PC-3 (cell line): ENCODE data around the gene SPATA31D1. TPM values are rescaled to one million over a fixed set of nuclear protein-coding genes. Genes with fewer than 3 reads are reported as not detected.

Source experiments
- ATAC-seq: fragments of 200-7000 bp; cut with Tn5 transposase; 2 replicates; pipeline ENCODE4 v1.9.1; 2020; ENCODE audit warnings: mild to moderate bottlenecking, moderate library complexity
- BruUV-seq: library from RNA; stranded (reverse); fragments of 400-500 nt; replicated peaks from 2 replicates; lab custom pipeline; 2021; lab: Mats Ljungman, UMichigan
- CTCF ChIA-PET: fragments of 300-600 bp; sonication (Branson Sonifier 250); formaldehyde crosslinking; loops from one replicate; lab custom pipeline; 2022; ENCODE audit warnings: antibody characterized with exemption; lab: Charles Lee
- POLR2A ChIA-PET: fragments of 300-600 bp; sonication (Branson Sonifier 250); formaldehyde crosslinking; loops from one replicate; lab custom pipeline; 2022; ENCODE audit warnings: antibody characterized with exemption; ENCODE audit not compliant: unreplicated experiment; lab: Charles Lee
- DNase-seq: peaks from one replicate; pipeline ENCODE4 v3.0.0-alpha.2; 2015
- H2AFZ ChIP-seq: fragments of 300-600 bp; sonication (generic); 2 replicates; pipeline ENCODE4 v1.6.0; 2016; ENCODE audit warnings: antibody characterized with exemption, low read length
- H3F3A ChIP-seq: fragments of 300-600 bp; sonication (generic); one replicate; pipeline ENCODE4 v1.6.0; 2017; ENCODE audit warnings: antibody characterized with exemption, low read length, control low read depth, mild to moderate bottlenecking; ENCODE audit not compliant: unreplicated experiment
- H3K27ac ChIP-seq: fragments of 300-600 bp; sonication (generic); 2 replicates; pipeline ENCODE4 v1.5.1; 2016; ENCODE audit warnings: mild to moderate bottlenecking, low read length
- H3K27me3 ChIP-seq: fragments of 300-600 bp; sonication (generic); 2 replicates; pipeline ENCODE4 v1.6.1; 2016; ENCODE audit warnings: low read length, mixed read lengths
- H3K36me3 ChIP-seq: fragments of 300-600 bp; sonication (generic); 2 replicates; pipeline ENCODE4 v1.6.1; 2016; ENCODE audit warnings: low read depth, mixed run types, low read length, mixed read lengths
- H3K4me1 ChIP-seq: fragments of 300-600 bp; sonication (generic); 2 replicates; pipeline ENCODE4 v1.5.1; 2016; ENCODE audit warnings: low read length; ENCODE audit not compliant: insufficient read depth
- H3K4me2 ChIP-seq: fragments of 300-600 bp; sonication (generic); 2 replicates; pipeline ENCODE4 v1.6.0; 2016; ENCODE audit warnings: low read length
- H3K4me3 ChIP-seq: fragments of 300-600 bp; sonication (generic); 2 replicates; pipeline ENCODE4 v1.5.1; 2016; ENCODE audit warnings: mild to moderate bottlenecking, low read length, mixed read lengths
- H3K79me2 ChIP-seq: fragments of 300-600 bp; sonication (generic); 2 replicates; pipeline ENCODE4 v1.6.1; 2017; ENCODE audit warnings: low read length, mixed read lengths
- H3K9ac ChIP-seq: fragments of 300-600 bp; sonication (generic); 2 replicates; pipeline ENCODE4 v1.6.0; 2016; ENCODE audit warnings: mild to moderate bottlenecking, low read length
- H3K9me2 ChIP-seq: fragments of 300-600 bp; sonication (generic); replicated peaks from 2 replicates; pipeline ENCODE4 v1.6.1; 2016; ENCODE audit warnings: mixed run types, low read length, mixed read lengths
- H3K9me3 ChIP-seq: fragments of 300-600 bp; sonication (generic); 2 replicates; pipeline ENCODE4 v1.6.1; 2016; ENCODE audit warnings: low read length, mixed read lengths
- H4K20me1 ChIP-seq: fragments of 300-600 bp; sonication (generic); 2 replicates; pipeline ENCODE4 v1.6.1; 2016; ENCODE audit warnings: low read length, mixed read lengths
- EZH2 ChIP-seq: fragments of 300-600 bp; sonication (generic); IDR thresholded peaks from one replicate; pipeline ENCODE4 v1.6.1; 2017; ENCODE audit warnings: antibody characterized with exemption, mild to moderate bottlenecking, low read length; ENCODE audit not compliant: unreplicated experiment
- EZH2phosphoT487 ChIP-seq: fragments of 300-600 bp; sonication (generic); IDR thresholded peaks from 2 replicates; pipeline ENCODE4 v1.6.1; 2018; ENCODE audit warnings: mild to moderate bottlenecking, antibody characterized with exemption, low read length, borderline replicate concordance
- intact Hi-C: fragments of 100-400 bp; cut with micrococcal nuclease; formaldehyde crosslinking; loops from 2 replicates; pipeline ENCODE4 v1.9.0; 2023
- total RNA-seq: library from RNA; depleted of rRNA; stranded (reverse); fragments of >200 nt; gene quantifications from 2 replicates; pipeline ENCODE4 v1.2.3, GENCODE V29; 2014
- TF ChIP-seq, protein P1 (sequence below): fragments of 300-600 bp; sonication (generic); conservative IDR thresholded peaks from 2 replicates; pipeline ENCODE4 v1.5.1; 2017; ENCODE audit warnings: antibody characterized with exemption, low read depth, mild to moderate bottlenecking, low read length

SPATA31D1 gene
- total RNA-seq, 1 experiment from 2014 or later, result not detected

- ChIA-PET CTCF (no interaction called here), POLR2A (no interaction called here)
- intact Hi-C loops, result no loop called here
- H3F3A ChIP-seq, result no peaks in the 10 kb centered on the region
- no peaks in the 10 kb centered on the region for H4K20me1 ChIP-seq
- no peak overlapping the region for H2AFZ ChIP-seq
- H3K4me1 ChIP-seq, result no peaks in the 10 kb centered on the region
- no peak overlapping the region for H3K27ac ChIP-seq
- BruUV-seq, result no TSS peak
- H3K9me2 ChIP-seq, result no peaks in the 10 kb centered on the region
- H3K36me3 ChIP-seq, result no peaks in the 10 kb centered on the region
- TF ChIP-seq EZH2 (no peak), EZH2phosphoT487 (no peak)
- TF ChIP-seq, protein P1, sequence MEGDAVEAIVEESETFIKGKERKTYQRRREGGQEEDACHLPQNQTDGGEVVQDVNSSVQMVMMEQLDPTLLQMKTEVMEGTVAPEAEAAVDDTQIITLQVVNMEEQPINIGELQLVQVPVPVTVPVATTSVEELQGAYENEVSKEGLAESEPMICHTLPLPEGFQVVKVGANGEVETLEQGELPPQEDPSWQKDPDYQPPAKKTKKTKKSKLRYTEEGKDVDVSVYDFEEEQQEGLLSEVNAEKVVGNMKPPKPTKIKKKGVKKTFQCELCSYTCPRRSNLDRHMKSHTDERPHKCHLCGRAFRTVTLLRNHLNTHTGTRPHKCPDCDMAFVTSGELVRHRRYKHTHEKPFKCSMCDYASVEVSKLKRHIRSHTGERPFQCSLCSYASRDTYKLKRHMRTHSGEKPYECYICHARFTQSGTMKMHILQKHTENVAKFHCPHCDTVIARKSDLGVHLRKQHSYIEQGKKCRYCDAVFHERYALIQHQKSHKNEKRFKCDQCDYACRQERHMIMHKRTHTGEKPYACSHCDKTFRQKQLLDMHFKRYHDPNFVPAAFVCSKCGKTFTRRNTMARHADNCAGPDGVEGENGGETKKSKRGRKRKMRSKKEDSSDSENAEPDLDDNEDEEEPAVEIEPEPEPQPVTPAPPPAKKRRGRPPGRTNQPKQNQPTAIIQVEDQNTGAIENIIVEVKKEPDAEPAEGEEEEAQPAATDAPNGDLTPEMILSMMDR, result no peak
- ATAC-seq (no peak), DNase-seq (no peak)
- no peak overlapping the region for H3K4me2 ChIP-seq
- H3K9me3 ChIP-seq, result no peaks in the 10 kb centered on the region
- H3K79me2 ChIP-seq, result no peaks in the 10 kb centered on the region
- H3K9ac ChIP-seq, result no peak overlapping the region
- no peak overlapping the region for H3K4me3 ChIP-seq
- H3K27me3 ChIP-seq, result no peaks in the 10 kb centered on the region
Observed at GRCh38 chr9:81999806-82000205, 11.2 kb downstream of the SPATA31D1 start.

DNA sequence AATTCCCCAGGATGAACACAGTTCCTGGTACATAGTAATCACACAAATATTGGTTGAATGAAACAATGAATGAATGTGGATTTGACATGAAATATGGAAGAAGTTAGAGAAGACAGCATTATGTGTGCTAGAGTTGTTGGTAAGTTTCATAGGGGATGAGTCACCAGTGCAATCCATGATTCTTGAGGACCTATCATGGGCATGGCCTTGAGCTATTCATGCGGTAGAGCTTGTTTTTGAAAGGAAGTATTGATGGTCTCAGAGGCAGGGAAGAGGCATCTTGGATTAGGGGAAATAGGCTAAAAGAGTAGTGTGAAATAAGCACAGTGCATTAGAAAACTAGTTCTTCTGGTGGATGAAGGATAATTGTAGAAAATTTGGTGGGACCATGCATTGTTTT is 22.1 kb downstream of the SPATA31D1 start:
- Histone ChIP-seq H3K9me2 (no peaks in the 10 kb centered on the region), H3K36me3 (no peaks in the 10 kb centered on the region), H3K4me3 (no peak overlapping the region), H3K4me2 (no peak overlapping the region), H3K79me2 (no peaks in the 10 kb centered on the region), H3K9me3 (no peaks in the 10 kb centered on the region), H3K27ac (no peak overlapping the region), H2AFZ (no peak overlapping the region), H3K27me3 (no peaks in the 10 kb centered on the region), H4K20me1 (no peaks in the 10 kb centered on the region), H3K4me1 (no peaks in the 10 kb centered on the region), H3F3A (no peaks in the 10 kb centered on the region), H3K9ac (no peak overlapping the region)
- BruUV-seq, result no TSS peak
- TF ChIP-seq, protein P1, result no peak
- TF ChIP-seq EZH2 (no peak), EZH2phosphoT487 (no peak)
- no peak for ATAC-seq
- ChIA-PET CTCF (no interaction called here), POLR2A (no interaction called here)
- intact Hi-C loops, result no loop called here
- DNase-seq, result peak; percentile 8

DNA sequence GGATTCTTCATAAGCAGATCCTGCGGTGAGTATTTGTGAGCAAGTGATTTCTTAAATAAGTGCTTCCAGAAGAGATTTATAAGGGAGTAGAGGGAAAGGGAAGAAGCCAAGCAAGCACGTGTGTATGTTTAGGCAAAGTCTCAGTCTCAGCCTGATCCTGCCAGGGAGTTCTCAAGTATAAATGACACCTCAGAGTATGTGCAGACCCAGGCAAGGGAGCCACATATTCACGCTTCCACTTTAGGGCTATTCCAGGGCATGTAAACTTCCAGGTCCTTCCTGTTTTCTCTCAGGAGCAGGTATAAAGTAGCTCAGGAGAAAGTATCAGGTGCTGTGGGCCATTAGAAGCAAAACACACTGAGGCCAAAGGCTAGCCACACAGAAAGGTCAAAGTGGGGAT is 22.6 kb downstream of the SPATA31D1 start:
- no peak for DNase-seq

More for the DNA sequence above, 22.6 kb downstream of the SPATA31D1 start:
- Histone ChIP-seq H3K36me3 (no peaks in the 10 kb centered on the region), H3F3A (no peaks in the 10 kb centered on the region), H2AFZ (no peak overlapping the region), H3K4me2 (no peak overlapping the region), H3K27ac (no peak overlapping the region), H3K79me2 (no peaks in the 10 kb centered on the region), H3K4me3 (no peak overlapping the region), H3K27me3 (no peaks in the 10 kb centered on the region), H4K20me1 (no peaks in the 10 kb centered on the region), H3K9ac (no peak overlapping the region), H3K4me1 (no peaks in the 10 kb centered on the region), H3K9me3 (no peaks in the 10 kb centered on the region), H3K9me2 (no peaks in the 10 kb centered on the region)
- no peak for ATAC-seq
- TF ChIP-seq EZH2phosphoT487 (no peak), EZH2 (no peak)
- TF ChIP-seq, protein P1, result no peak
- ChIA-PET POLR2A (no interaction called here), CTCF (no interaction called here)
- intact Hi-C loops, result no loop called here
- BruUV-seq, result no TSS peak
